HepG2 (cell line): ENCODE data around the gene SH2D3A. TPM values are rescaled to one million over a fixed set of nuclear protein-coding genes. Genes with fewer than 3 reads are reported as not detected.

Source experiments
- ATAC-seq: fragments of 200-7000 bp; cut with Tn5 transposase; 3 replicates; pipeline ENCODE4 v1.9.1; 2020; ENCODE audit warnings: mild to moderate bottlenecking, moderate library complexity
- BruUV-seq: library from RNA; stranded (reverse); fragments of 400-500 nt; replicated peaks from 2 replicates; lab custom pipeline; 2021; lab: Mats Ljungman, UMichigan
- CTCF ChIA-PET: fragments of 300-600 bp; formaldehyde crosslinking; extraction: SDS; loops from one replicate; lab custom pipeline; 2021; ENCODE audit warnings: low total read pairs, inconsistent platforms, low intra/inter-chr PET ratio; lab: Yijun Ruan, JAX
- POLR2A ChIA-PET: fragments of 350-600 bp; sonication (Branson Sonifier 250); formaldehyde crosslinking; loops from one replicate; lab custom pipeline; 2020; ENCODE audit warnings: antibody characterized with exemption, inconsistent platforms; lab: Yijun Ruan, JAX
- DNase-seq: peaks from one replicate; pipeline ENCODE4 v3.0.0-alpha.2; 2015; ENCODE audit warnings: low spot score
- FAIRE-seq: peaks from 3 replicates; lab custom pipeline; 2011; peaks lifted over from hg19 to GRCh38; lab: Jason Lieb, UNC
- H2AFZ ChIP-seq: one replicate; pipeline ENCODE4 v1.6.1; 2011; ENCODE audit warnings: low read length, inconsistent platforms
- H3K27ac ChIP-seq: fragments of 300-600 bp; 3 replicates; pipeline ENCODE4 v1.8.0; 2011; ENCODE audit warnings: mixed run types, mild to moderate bottlenecking, mixed read lengths, low read length, inconsistent platforms; ENCODE audit not compliant: insufficient read depth; ENCODE audit errors: extremely low read length
- H3K27me3 ChIP-seq, 2 experiments: fragments of 200-600 bp in 1 of 2; 2 replicates in 1 of 2; 3 replicates in 1 of 2; pipeline versions ENCODE4 v1.6.0 to v1.8.0; 2011; ENCODE audit warnings: low read length in 2 of 2, mild to moderate bottlenecking in 2 of 2, moderate library complexity in 2 of 2, inconsistent platforms in 1 of 2; ENCODE audit not compliant: insufficient read depth in 2 of 2, control insufficient read depth in 1 of 2
- H3K36me3 ChIP-seq, 2 experiments: fragments of 200-600 bp in 1 of 2; replicated peaks in 1 of 2; 2 replicates in 1 of 2; 3 replicates in 1 of 2; pipeline versions ENCODE4 v1.5.1 to v1.8.0; 2011; ENCODE audit warnings: low read length in 2 of 2, inconsistent platforms in 1 of 2; ENCODE audit not compliant: insufficient read depth in 2 of 2, control insufficient read depth in 1 of 2
- H3K4me1 ChIP-seq: 2 replicates; pipeline ENCODE4 v1.5.1; 2012; ENCODE audit warnings: low read length, inconsistent platforms; ENCODE audit not compliant: insufficient read depth
- H3K4me2 ChIP-seq: 2 replicates; pipeline ENCODE4 v1.6.0; 2011; ENCODE audit warnings: low read depth, low read length, inconsistent platforms
- H3K4me3 ChIP-seq, 3 experiments: fragments of 200-600 bp in 1 of 3; sonication (generic), shearing (Covaris generic) in 1 of 3; replicated peaks in 1 of 3; 2 replicates each; pipeline ENCODE4 v1.5.1; 2011 to 2016; ENCODE audit warnings: low read length in 3 of 3, inconsistent platforms in 2 of 3, low read depth in 2 of 3, mild to moderate bottlenecking in 2 of 3, control low read depth in 1 of 3, mixed read lengths in 1 of 3; ENCODE audit not compliant: insufficient read depth in 1 of 3
- H3K79me2 ChIP-seq: one replicate; pipeline ENCODE4 v1.6.1; 2011; ENCODE audit warnings: low read length, inconsistent platforms; ENCODE audit not compliant: insufficient read depth
- H3K9ac ChIP-seq: 2 replicates; pipeline ENCODE4 v1.6.0; 2011; ENCODE audit warnings: mild to moderate bottlenecking, low read depth, low read length, inconsistent platforms; ENCODE audit not compliant: insufficient read depth
- H3K9me3 ChIP-seq: 2 replicates; pipeline ENCODE4 v1.5.1; 2012; ENCODE audit warnings: mild to moderate bottlenecking, low read length
- H4K20me1 ChIP-seq: 2 replicates; pipeline ENCODE4 v1.6.0; 2011; ENCODE audit warnings: inconsistent platforms, mild to moderate bottlenecking, low read length, moderate library complexity; ENCODE audit not compliant: insufficient read depth
- CENPBD1 ChIP-seq: sonication (generic); formaldehyde crosslinking; IDR thresholded peaks from 2 replicates; pipeline ENCODE4 v1.8.0; 2022; ENCODE audit warnings: missing genetic modification reagents, low read depth, mild to moderate bottlenecking, borderline replicate concordance
- DNMT3B ChIP-seq: conservative IDR thresholded peaks from 2 replicates; pipeline ENCODE4 v1.6.1; 2016; ENCODE audit warnings: missing biosample characterization, control low read depth
- EEA1 ChIP-seq: sonication (generic); formaldehyde crosslinking; IDR thresholded peaks from 2 replicates; pipeline ENCODE4 v1.5.1; 2020; ENCODE audit warnings: mild to moderate bottlenecking, missing genetic modification reagents, borderline replicate concordance
- IRF1 ChIP-seq: sonication (generic); formaldehyde crosslinking; IDR thresholded peaks from 2 replicates; pipeline ENCODE4 v1.4.0; 2020; ENCODE audit warnings: low read depth, mild to moderate bottlenecking, missing genetic modification reagents
- NCOA5 ChIP-seq: sonication (generic); formaldehyde crosslinking; IDR thresholded peaks from 2 replicates; pipeline ENCODE4 v1.4.0; 2020; ENCODE audit warnings: missing genetic modification reagents
- PHF8 ChIP-seq: sonication (generic); formaldehyde crosslinking; IDR thresholded peaks from 2 replicates; pipeline ENCODE4 v1.5.0; 2020; ENCODE audit warnings: missing genetic modification reagents
- TARDBP ChIP-seq: sonication (generic); formaldehyde crosslinking; IDR thresholded peaks from 2 replicates; pipeline ENCODE4 v1.8.0; 2022; ENCODE audit warnings: mild to moderate bottlenecking, missing genetic modification reagents
- ZNF724P ChIP-seq: sonication (generic); formaldehyde crosslinking; IDR thresholded peaks from 2 replicates; pipeline ENCODE4 v1.8.0; 2022; ENCODE audit warnings: missing genetic modification reagents, borderline replicate concordance
- WGBS: methylation state at CpG from one replicate; pipeline ENCODE4 v1.1.6; 2017; ENCODE audit warnings: low lambda C conversion rate; 5-methylcytosine and 5-hydroxymethylcytosine counted together
- in situ Hi-C: cut with HindIII; loops from 2 replicates; pipeline ENCODE4 v1.10.0; 2017; ENCODE audit warnings: low pct_unique_long_range_greater_than_20kb; ENCODE audit not compliant: extremely low pct_ligation_motif_present
- intact Hi-C: fragments of 100-400 bp; cut with micrococcal nuclease; formaldehyde crosslinking; loops from one replicate; pipeline ENCODE4 v1.10.0; 2022; ENCODE audit not compliant: unreplicated experiment
- polyA plus RNA-seq, 8 experiments: library from polyadenylated mRNA; depleted of rRNA in 3 of 8; stranded (reverse) in 7 of 8; unstranded in 1 of 8; fragments of >200 nt; fragmentation: Illumina TruSeq in 4 of 8; extraction: Trizol in 4 of 8; gene quantifications; 2 replicates each; pipeline versions ENCODE4 v1.2.1 to v1.2.3, GENCODE V29; 2011 to 2016; ENCODE audit warnings: low read depth in 4 of 8, missing spikeins in 1 of 8, mixed read lengths in 1 of 8; ENCODE audit not compliant: insufficient read depth in 1 of 8
- total RNA-seq, 5 experiments: library from RNA; depleted of rRNA; stranded (reverse); fragments of >200 nt; fragmentation: Illumina TruSeq; extraction: Trizol; gene quantifications; 2 replicates each; pipeline ENCODE4 v1.2.3, GENCODE V29; 2016; ENCODE audit warnings: low read depth in 1 of 5
- TF ChIP-seq, protein P1 (sequence below): sonication (generic); formaldehyde crosslinking; IDR thresholded peaks from 2 replicates; pipeline ENCODE4 v1.4.0; 2020; ENCODE audit warnings: missing genetic modification reagents, mild to moderate bottlenecking, borderline replicate concordance
- TF ChIP-seq, protein P2 (sequence below): sonication (generic); formaldehyde crosslinking; IDR thresholded peaks from 2 replicates; pipeline ENCODE4 v1.9.0; 2021; ENCODE audit warnings: mild to moderate bottlenecking, missing genetic modification reagents
- TF ChIP-seq, protein P3 (sequence below): sonication (generic); formaldehyde crosslinking; IDR thresholded peaks from 2 replicates; pipeline ENCODE4 v1.5.1; 2020; ENCODE audit warnings: missing genetic modification reagents, mild to moderate bottlenecking, borderline replicate concordance

SH2D3A gene
- total and polyA plus RNA-seq, 2 of the 13 experiments (the other 11 are each of a cell fraction or from before 2014, with no cell fraction given) = 1.0 to 2.2 TPM

- Histone ChIP-seq H3K27me3 (no peaks in the 10 kb centered on the region; a peak in 1 of 5 replicates), H3K27ac (peak overlapping the region; percentile 89), H3K4me2 (peak overlapping the region; percentile 87), H3K9me3 (no peaks in the 10 kb centered on the region), H3K4me1 (peaks cover 42% of the 10 kb centered on the region), H3K79me2 (peaks cover 21% of the 10 kb centered on the region), H3K4me3 (peak overlapping the region in 2 of 3 experiments; percentile 81 to 90; a peak in 2 of 6 replicates), H3K36me3 (peaks cover 0 to 2% of the 10 kb centered on the region in 2 experiments; a peak in 2 of 5 replicates), H2AFZ (no peak overlapping the region), H4K20me1 (no peaks in the 10 kb centered on the region), H3K9ac (peak overlapping the region; percentile 90)
- POLR2A ChIA-PET = interaction anchor here (1.3 to 5.4 kb wide), 3 partner anchors 12 to 40 kb away, joined by 4 to 278 read pairs (median 17); partner anchors contain the start of gene C3
- CTCF ChIA-PET = no interaction called here
- DNase-seq (no peak), ATAC-seq (no peak), FAIRE-seq (no peak)
- whole genome bisulfite sequencing = 88% methylated on average over 14 of the region's 15 CpGs
- BruUV-seq = no TSS peak
- intact Hi-C loops = loop anchor here (10.0 kb wide), 1 partner anchor 1139 kb away; the partner anchor contains the start of gene PRR36
- in situ Hi-C loops = loop anchor here (5.0 kb wide), 1 partner anchor 127 kb away; no protein-coding TSS in a partner anchor
- TF ChIP-seq PHF8 (no peak), DNMT3B (CRISPR knock-in tag) (no peak), NCOA5 (CRISPR knock-in tag) (no peak), EEA1 (no peak), CENPBD1 (no peak), IRF1 (CRISPR knock-in tag) (no peak), ZNF724P (CRISPR knock-in tag) (no peak), TARDBP (CRISPR knock-in tag) (no peak)
- TF ChIP-seq, protein P1, sequence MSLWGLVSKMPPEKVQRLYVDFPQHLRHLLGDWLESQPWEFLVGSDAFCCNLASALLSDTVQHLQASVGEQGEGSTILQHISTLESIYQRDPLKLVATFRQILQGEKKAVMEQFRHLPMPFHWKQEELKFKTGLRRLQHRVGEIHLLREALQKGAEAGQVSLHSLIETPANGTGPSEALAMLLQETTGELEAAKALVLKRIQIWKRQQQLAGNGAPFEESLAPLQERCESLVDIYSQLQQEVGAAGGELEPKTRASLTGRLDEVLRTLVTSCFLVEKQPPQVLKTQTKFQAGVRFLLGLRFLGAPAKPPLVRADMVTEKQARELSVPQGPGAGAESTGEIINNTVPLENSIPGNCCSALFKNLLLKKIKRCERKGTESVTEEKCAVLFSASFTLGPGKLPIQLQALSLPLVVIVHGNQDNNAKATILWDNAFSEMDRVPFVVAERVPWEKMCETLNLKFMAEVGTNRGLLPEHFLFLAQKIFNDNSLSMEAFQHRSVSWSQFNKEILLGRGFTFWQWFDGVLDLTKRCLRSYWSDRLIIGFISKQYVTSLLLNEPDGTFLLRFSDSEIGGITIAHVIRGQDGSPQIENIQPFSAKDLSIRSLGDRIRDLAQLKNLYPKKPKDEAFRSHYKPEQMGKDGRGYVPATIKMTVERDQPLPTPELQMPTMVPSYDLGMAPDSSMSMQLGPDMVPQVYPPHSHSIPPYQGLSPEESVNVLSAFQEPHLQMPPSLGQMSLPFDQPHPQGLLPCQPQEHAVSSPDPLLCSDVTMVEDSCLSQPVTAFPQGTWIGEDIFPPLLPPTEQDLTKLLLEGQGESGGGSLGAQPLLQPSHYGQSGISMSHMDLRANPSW (CRISPR knock-in tag) = no peak
- TF ChIP-seq, protein P2, sequence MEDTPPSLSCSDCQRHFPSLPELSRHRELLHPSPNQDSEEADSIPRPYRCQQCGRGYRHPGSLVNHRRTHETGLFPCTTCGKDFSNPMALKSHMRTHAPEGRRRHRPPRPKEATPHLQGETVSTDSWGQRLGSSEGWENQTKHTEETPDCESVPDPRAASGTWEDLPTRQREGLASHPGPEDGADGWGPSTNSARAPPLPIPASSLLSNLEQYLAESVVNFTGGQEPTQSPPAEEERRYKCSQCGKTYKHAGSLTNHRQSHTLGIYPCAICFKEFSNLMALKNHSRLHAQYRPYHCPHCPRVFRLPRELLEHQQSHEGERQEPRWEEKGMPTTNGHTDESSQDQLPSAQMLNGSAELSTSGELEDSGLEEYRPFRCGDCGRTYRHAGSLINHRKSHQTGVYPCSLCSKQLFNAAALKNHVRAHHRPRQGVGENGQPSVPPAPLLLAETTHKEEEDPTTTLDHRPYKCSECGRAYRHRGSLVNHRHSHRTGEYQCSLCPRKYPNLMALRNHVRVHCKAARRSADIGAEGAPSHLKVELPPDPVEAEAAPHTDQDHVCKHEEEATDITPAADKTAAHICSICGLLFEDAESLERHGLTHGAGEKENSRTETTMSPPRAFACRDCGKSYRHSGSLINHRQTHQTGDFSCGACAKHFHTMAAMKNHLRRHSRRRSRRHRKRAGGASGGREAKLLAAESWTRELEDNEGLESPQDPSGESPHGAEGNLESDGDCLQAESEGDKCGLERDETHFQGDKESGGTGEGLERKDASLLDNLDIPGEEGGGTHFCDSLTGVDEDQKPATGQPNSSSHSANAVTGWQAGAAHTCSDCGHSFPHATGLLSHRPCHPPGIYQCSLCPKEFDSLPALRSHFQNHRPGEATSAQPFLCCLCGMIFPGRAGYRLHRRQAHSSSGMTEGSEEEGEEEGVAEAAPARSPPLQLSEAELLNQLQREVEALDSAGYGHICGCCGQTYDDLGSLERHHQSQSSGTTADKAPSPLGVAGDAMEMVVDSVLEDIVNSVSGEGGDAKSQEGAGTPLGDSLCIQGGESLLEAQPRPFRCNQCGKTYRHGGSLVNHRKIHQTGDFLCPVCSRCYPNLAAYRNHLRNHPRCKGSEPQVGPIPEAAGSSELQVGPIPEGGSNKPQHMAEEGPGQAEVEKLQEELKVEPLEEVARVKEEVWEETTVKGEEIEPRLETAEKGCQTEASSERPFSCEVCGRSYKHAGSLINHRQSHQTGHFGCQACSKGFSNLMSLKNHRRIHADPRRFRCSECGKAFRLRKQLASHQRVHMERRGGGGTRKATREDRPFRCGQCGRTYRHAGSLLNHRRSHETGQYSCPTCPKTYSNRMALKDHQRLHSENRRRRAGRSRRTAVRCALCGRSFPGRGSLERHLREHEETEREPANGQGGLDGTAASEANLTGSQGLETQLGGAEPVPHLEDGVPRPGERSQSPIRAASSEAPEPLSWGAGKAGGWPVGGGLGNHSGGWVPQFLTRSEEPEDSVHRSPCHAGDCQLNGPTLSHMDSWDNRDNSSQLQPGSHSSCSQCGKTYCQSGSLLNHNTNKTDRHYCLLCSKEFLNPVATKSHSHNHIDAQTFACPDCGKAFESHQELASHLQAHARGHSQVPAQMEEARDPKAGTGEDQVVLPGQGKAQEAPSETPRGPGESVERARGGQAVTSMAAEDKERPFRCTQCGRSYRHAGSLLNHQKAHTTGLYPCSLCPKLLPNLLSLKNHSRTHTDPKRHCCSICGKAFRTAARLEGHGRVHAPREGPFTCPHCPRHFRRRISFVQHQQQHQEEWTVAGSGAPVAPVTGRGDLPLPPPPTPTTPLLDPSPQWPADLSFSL = no peak
- TF ChIP-seq, protein P3, sequence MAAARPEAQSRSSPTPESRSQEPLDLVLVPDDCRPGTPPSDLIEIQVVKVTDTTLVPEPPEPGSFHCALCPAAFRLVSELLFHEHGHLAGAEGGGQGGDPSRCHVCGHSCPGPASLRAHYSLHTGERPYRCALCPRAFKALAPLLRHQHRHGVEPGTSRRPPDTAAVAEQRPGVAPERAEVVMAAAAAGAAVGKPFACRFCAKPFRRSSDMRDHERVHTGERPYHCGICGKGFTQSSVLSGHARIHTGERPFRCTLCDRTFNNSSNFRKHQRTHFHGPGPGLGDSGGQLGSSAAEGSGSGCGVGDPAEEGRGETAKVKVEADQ (CRISPR knock-in tag) = no peak
These were observed 31.9 kb downstream of the SH2D3A start for GRCh38 chr19:6735181-6735911.
